Right renal cortex interstitium (tissue), 3 donors: ENCODE results near the gene GABARAP. TPM values are rescaled to one million over a fixed set of nuclear protein-coding genes. Genes with fewer than 3 reads are reported as not detected.

ENCODE experiments used
- DNase-seq, 3 donors: peaks; one replicate each; pipeline ENCODE4 v3.0.0-alpha.2; 2013; ENCODE audit warnings: low read depth in 3 of 3, low spot score in 2 of 3
- polyA plus RNA-seq, 3 donors: library from polyadenylated mRNA; unstranded; fragments of 120-200 nt; gene quantifications; one replicate each; pipeline ENCODE4 v1.2.1, GENCODE V29; 2013; ENCODE audit not compliant: insufficient read length in 3 of 3

Gene GABARAP
- polyA plus RNA-seq, 3 donors = 466 to 495 (median 468) TPM

GRCh38 chr17:7208754-7209460 is 33.3 kb downstream of the GABARAP start:
- DNase-seq = no peak

- no peak for DNase-seq
Observed at GRCh38 chr17:7208027-7208571, 34.1 kb downstream of the GABARAP start.

- no peak for DNase-seq
Observed at GRCh38 chr17:7207120-7208001, 34.9 kb downstream of the GABARAP start.

GRCh38 chr17:7205561-7205960 is 36.7 kb downstream of the GABARAP start:
- DNase-seq = no peak

GRCh38 chr17:7204828-7205461 is 37.3 kb downstream of the GABARAP start:
- peak in 2 of 3 donors; percentile 72 to 80 for DNase-seq

DNA sequence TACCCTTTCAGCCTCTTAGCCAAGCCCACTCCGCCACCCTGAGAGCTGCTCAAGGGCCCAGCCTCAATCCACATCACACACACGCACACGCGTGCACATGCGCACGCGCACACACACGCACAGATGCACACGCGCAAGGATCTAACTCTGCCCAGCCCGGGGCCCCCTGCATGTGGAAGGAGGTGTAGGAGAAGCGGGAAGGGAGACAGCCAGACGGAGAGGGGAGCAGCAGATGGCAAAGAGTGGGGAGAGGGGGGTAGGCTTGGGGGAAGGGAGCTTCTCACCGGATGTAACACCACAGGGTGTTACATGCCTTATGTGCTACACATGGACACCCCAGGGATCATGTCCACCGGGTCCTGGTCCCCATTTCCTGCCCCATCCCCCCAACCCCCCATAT is 37.9 kb downstream of the GABARAP start:
- no peak for DNase-seq

- DNase-seq = no peak
Observed at GRCh38 chr17:7203391-7203790, 38.9 kb downstream of the GABARAP start.

DNA sequence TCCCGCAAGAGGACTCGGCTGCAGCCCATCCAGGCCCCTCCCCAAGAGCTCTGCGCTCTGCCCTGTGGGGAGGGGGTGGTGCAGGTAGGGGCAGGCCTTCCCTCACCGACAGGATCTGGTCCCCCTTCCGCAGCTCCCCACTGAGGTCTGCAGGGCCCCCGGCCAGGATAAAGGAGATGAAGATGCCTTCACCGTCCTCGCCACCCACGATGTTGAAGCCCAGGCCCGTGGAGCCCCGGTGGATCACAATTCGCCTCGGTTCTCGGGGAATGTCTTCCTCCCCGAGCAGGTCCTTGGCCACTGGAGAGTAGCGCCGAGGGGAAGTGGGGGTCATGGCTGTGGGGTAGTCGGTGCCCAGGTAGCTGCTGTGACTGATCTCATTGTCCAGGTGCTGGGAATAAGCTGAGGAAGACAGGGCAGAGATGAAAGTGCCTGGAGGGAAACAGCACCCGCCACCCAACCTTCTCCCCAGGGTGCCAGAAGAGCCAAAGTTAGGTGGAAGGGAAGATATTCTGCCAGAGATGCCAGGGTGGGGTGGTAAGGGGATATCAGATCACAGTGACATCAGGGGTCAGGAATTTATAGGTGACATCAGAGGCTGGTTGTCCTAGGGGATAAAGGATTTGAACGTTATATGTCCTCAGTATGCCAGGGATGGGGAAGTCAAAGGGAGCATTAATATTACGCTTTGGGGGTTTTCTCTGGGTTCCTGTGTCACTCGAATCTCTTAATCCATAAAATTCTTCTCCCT is 45.4 kb downstream of the GABARAP start:
- no peak for DNase-seq

- no peak for DNase-seq
Observed at GRCh38 chr17:7195971-7196370, 46.3 kb downstream of the GABARAP start.

DNA sequence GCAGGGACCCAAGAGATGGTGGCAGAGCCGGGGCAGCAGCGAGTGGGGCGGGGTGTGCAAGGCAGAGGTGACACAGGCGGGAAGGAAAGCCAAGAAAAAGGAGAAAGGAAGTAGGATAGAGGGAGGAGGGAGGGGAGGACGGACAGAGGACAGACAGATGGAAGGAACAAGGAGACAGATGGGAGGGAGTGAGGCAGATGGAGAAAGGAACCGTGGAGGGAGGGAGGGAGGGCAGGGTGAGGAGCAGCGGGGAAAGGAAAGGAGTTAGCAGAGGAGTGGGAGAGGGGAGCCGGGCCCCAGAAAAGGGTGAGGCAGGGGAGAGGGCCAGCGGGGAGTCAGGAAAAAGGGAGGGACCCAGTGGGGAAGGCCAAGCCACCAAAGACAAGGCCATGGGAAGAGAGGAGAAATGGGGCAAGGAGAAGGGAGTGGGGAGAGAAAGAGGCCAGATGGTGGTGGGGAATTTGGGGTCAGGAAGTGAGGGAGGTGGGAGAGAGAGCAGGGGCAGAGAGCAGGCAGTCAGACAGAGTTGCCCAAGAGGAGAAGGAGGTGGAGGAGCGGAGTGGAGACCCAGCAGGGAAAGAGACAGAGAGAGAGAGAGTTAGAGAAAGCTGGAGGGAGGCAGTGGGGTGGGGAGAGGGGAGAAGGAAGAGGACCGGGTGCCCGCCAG is 49.8 kb downstream of the GABARAP start:
- no peak for DNase-seq

DNA sequence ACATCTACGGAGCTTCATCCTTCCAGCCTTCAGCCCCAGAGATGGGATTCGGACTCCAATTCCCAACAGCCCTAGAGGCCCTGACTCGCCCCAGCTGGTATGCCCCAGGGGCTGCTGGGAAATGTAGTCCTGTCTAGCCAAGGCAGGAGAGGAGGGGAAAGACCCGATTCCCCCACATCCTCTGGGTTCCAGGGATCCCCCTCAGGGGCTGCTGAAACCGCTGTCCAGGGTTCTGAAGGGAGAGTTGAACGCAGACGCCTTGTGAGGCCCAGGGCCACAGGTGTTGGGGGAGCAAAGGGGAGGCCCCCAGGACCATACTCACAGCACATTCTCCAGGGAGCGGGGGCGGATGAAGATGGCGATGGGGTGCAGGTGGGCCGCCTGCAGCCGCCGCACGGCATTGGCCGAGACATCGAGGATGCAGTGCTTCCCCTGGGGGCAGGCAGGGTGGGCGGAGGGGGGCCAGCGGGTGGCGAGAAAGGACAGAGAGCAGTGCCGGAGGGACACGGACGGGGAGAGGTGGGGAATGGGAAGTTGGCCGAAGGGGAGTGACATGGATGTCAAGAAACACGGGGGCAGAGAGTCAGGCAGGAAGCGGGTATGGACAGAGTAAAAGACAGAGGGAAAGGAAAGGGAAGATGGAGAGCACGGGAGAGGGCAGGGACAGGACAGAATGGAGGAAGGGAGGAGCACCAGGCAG is 50.5 kb downstream of the GABARAP start:
- DNase-seq = no peak

- no peak for DNase-seq
Observed at GRCh38 chr17:7191069-7191468, 51.2 kb downstream of the GABARAP start.

DNA sequence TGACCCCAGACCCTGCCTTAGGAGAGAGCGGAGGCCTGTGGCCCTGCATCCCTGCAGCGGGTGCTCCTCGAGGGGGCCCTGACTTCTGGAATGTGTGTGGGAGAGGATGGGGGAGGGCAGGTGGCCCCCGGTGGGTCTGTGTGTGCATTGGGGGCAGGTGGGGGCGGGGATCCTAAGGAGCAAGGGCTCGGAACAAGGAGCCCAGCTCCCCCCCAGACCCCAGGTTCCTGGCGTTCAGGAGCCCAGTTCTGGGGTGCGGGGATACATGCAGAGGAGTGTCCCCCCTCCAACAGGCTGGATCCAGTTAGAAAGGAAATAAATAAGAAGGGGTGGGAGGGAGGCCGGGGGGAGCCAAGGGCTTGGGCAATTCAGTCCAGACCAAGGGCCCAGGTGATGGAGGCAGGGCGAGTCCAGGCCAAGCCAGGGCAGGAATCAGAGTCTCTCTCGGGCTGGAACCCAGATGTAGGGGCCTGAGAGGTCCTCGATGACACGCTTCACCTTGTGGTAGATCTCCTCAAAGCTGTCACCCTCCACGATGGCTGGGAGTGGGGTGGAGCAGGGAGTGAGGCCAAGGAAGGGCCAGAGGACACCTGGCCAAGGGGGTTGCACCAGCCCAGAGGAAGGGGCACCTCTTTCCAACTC is 51.9 kb downstream of the GABARAP start:
- DNase-seq = no peak

Other genes starting within 250 kb of the GABARAP start
- gene ALOX12, start 246.4 kb downstream of the GABARAP start, polyA plus RNA-seq = 1 to 10 TPM; 1.8 to 2.8 (median 2.1) TPM
- gene RNASEK, start 229.8 kb downstream of the GABARAP start, polyA plus RNA-seq = 100 to 1,000 TPM; 162 to 188 (median 171) TPM
- 10 to 100 TPM; 25.3 to 27.7 (median 25.4) TPM for gene BCL6B, start 219.4 kb downstream of the GABARAP start, polyA plus RNA-seq
- gene SLC16A13, start 206.4 kb downstream of the GABARAP start, polyA plus RNA-seq = 1 to 10 TPM; 2.4 to 3.3 (median 2.4) TPM
- under 1 TPM; 0.29 to 0.55 (median 0.34) TPM for gene SLC16A11, start 198.4 kb downstream of the GABARAP start, polyA plus RNA-seq
- 1 to 10 TPM; 1.2 to 1.9 (median 1.6) TPM for gene CLEC10A, start 162.2 kb downstream of the GABARAP start, polyA plus RNA-seq
- gene ASGR2, start 127.6 kb downstream of the GABARAP start, polyA plus RNA-seq = 1 to 10 TPM; 1.2 to 1.5 (median 1.4) TPM
- gene ASGR1, start 63.1 kb downstream of the GABARAP start, polyA plus RNA-seq = 1 to 10 TPM; 5.3 to 6.7 (median 5.7) TPM
- gene DLG4, start 22.6 kb downstream of the GABARAP start, polyA plus RNA-seq = 10 to 100 TPM; 22.5 to 25.2 (median 22.8) TPM
- gene ACADVL, start 22.5 kb downstream of the GABARAP start, polyA plus RNA-seq = 100 to 1,000 TPM; 371 to 476 (median 439) TPM
- gene DVL2, start 7.9 kb downstream of the GABARAP start, polyA plus RNA-seq = 10 to 100 TPM; 44.4 to 52.4 (median 44.8) TPM
- 10 to 100 TPM; 51.1 to 60.7 (median 53.7) TPM for gene PHF23, start 3.0 kb downstream of the GABARAP start, polyA plus RNA-seq
- gene CTDNEP1, start 9.3 kb upstream of the GABARAP start, polyA plus RNA-seq = 100 to 1,000 TPM; 142 to 144 (median 142) TPM
- gene ELP5, start 9.8 kb upstream of the GABARAP start, polyA plus RNA-seq = 10 to 100 TPM; 48.1 to 53.1 (median 51.8) TPM
- gene CLDN7, start 20.0 kb upstream of the GABARAP start, polyA plus RNA-seq = 10 to 100 TPM; 37.3 to 47.0 (median 46.1) TPM
- 1 to 10 TPM; 1.6 to 2.2 (median 2.0) TPM for gene SLC2A4, start 39.3 kb upstream of the GABARAP start, polyA plus RNA-seq
- gene YBX2, start 52.2 kb upstream of the GABARAP start, polyA plus RNA-seq = 1 to 10 TPM; 1.8 to 3.1 (median 2.8) TPM
- gene EIF5A, start 65.2 kb upstream of the GABARAP start, polyA plus RNA-seq = 100 to 1,000 TPM; 280 to 329 (median 326) TPM
- gene GPS2, start 72.9 kb upstream of the GABARAP start, polyA plus RNA-seq = 10 to 100 TPM; 85.8 to 96.1 (median 87.8) TPM
- 10 to 100 TPM; 23.4 to 27.7 (median 24.7) TPM for gene NEURL4, start 86.9 kb upstream of the GABARAP start, polyA plus RNA-seq
- 1 to 10 TPM; 4.6 to 6.0 (median 5.7) TPM for gene ACAP1, start 94.1 kb upstream of the GABARAP start, polyA plus RNA-seq
- gene KCTD11, start 109.7 kb upstream of the GABARAP start, polyA plus RNA-seq = 10 to 100 TPM; 11.7 to 12.7 (median 11.7) TPM
- not detected for gene TMEM95, start 112.7 kb upstream of the GABARAP start, polyA plus RNA-seq
- 1 to 10 TPM; 4.4 to 5.2 (median 4.8) TPM for gene TNK1, start 138.6 kb upstream of the GABARAP start, polyA plus RNA-seq
- gene PLSCR3, start 152.1 kb upstream of the GABARAP start, polyA plus RNA-seq = 10 to 100 TPM; 24.3 to 30.9 (median 28.6) TPM
- 10 to 100 TPM; 82.4 to 93.2 (median 86.5) TPM for gene TMEM256, start 161.6 kb upstream of the GABARAP start, polyA plus RNA-seq
- 10 to 100 TPM; 16.8 to 18.6 (median 18.2) TPM for gene NLGN2, start 165.4 kb upstream of the GABARAP start, polyA plus RNA-seq
- gene SPEM1, start 177.9 kb upstream of the GABARAP start, polyA plus RNA-seq = not detected
- not detected for gene SPEM2, start 183.2 kb upstream of the GABARAP start, polyA plus RNA-seq
- gene SPEM3, start 186.4 kb upstream of the GABARAP start, polyA plus RNA-seq = not detected
- 1 to 10 TPM; 3.6 to 4.4 (median 4.2) TPM for gene TMEM102, start 193.0 kb upstream of the GABARAP start, polyA plus RNA-seq
- 1 to 10 TPM; 5.5 to 6.8 (median 6.6) TPM for gene FGF11, start 197.1 kb upstream of the GABARAP start, polyA plus RNA-seq
- 10 to 100 TPM; 10.1 to 11.0 (median 10.9) TPM for gene CHRNB1, start 202.6 kb upstream of the GABARAP start, polyA plus RNA-seq
- 10 to 100 TPM; 35.9 to 38.0 (median 37.6) TPM for gene ZBTB4, start 237.2 kb upstream of the GABARAP start, polyA plus RNA-seq
- under 1 TPM in 1 of 3 donors, not detected in 2; 0.10 TPM for gene SLC35G6, start 239.0 kb upstream of the GABARAP start, polyA plus RNA-seq
- gene POLR2A, start 241.9 kb upstream of the GABARAP start, polyA plus RNA-seq = 100 to 1,000 TPM; 108 to 118 (median 118) TPM